Fibroblast of lung (primary cell): ENCODE data around the gene HLA-DRB1. TPM values are rescaled to one million over a fixed set of nuclear protein-coding genes. Genes with fewer than 3 reads are reported as not detected.

Source experiments
- DNase-seq, 2 donors: peaks; one replicate each; pipeline versions ENCODE4 v3.0.0 to v3.0.0-alpha.2; 2010; ENCODE audit warnings: low read depth in 2 of 2
- H2AFZ ChIP-seq: 2 replicates; pipeline ENCODE4 v1.5.1; 2012; ENCODE audit warnings: low read length, control low read depth, inconsistent platforms
- H3K27ac ChIP-seq: 2 replicates; pipeline ENCODE4 v1.5.1; 2011; ENCODE audit warnings: low read length, control low read depth; ENCODE audit not compliant: insufficient read depth
- H3K27me3 ChIP-seq: 2 replicates; pipeline ENCODE4 v1.5.1; 2011; ENCODE audit warnings: mild to moderate bottlenecking, low read length; ENCODE audit not compliant: control insufficient read depth, insufficient read depth
- H3K36me3 ChIP-seq: 2 replicates; pipeline ENCODE4 v1.5.1; 2011; ENCODE audit warnings: low read length; ENCODE audit not compliant: control insufficient read depth, insufficient read depth
- H3K4me1 ChIP-seq: 2 replicates; pipeline ENCODE4 v1.5.1; 2011; ENCODE audit warnings: low read length; ENCODE audit not compliant: control insufficient read depth, insufficient read depth; ENCODE audit errors: extremely low read depth
- H3K4me2 ChIP-seq: 2 replicates; pipeline ENCODE4 v1.5.1; 2011; ENCODE audit warnings: low read length, control low read depth; ENCODE audit not compliant: insufficient read depth; ENCODE audit errors: extremely low read depth
- H3K4me3 ChIP-seq, 4 experiments: fragments of 200-600 bp in 1 of 4; sonication (generic) in 1 of 4; replicated peaks in 1 of 4; 2 replicates each; pipeline ENCODE4 v1.5.1; 2011 to 2016; ENCODE audit warnings: low read length in 4 of 4, low read depth in 3 of 4, mild to moderate bottlenecking in 3 of 4, control low read depth in 2 of 4, inconsistent platforms in 1 of 4, mixed read lengths in 1 of 4; ENCODE audit not compliant: insufficient read depth in 1 of 4; ENCODE audit errors: control extremely low read depth in 1 of 4
- H3K79me2 ChIP-seq: 2 replicates; pipeline ENCODE4 v1.5.1; 2012; ENCODE audit warnings: mild to moderate bottlenecking, low read length, inconsistent platforms; ENCODE audit not compliant: control insufficient read depth, insufficient read depth
- H3K9ac ChIP-seq: 2 replicates; pipeline ENCODE4 v1.5.1; 2011; ENCODE audit warnings: mild to moderate bottlenecking, low read length, control low read depth; ENCODE audit not compliant: insufficient read depth
- H3K9me3 ChIP-seq: 2 replicates; pipeline ENCODE4 v1.5.1; 2012; ENCODE audit warnings: low read depth, low read length; ENCODE audit not compliant: control insufficient read depth, insufficient read depth
- H4K20me1 ChIP-seq: 2 replicates; pipeline ENCODE4 v1.5.1; 2011; ENCODE audit warnings: low read length; ENCODE audit not compliant: control insufficient read depth, insufficient read depth; ENCODE audit errors: extremely low read depth
- CTCF ChIP-seq, 2 donors: IDR thresholded peaks in 1 of 2; conservative IDR thresholded peaks in 1 of 2; 1 replicate in 1 of 2; 2 replicates in 1 of 2; pipeline ENCODE4 v1.5.1; 2011 to 2012; ENCODE audit warnings: low read length in 2 of 2, control low read depth in 1 of 2, inconsistent platforms in 1 of 2, low read depth in 1 of 2, mild to moderate bottlenecking in 1 of 2
- EZH2 ChIP-seq: IDR thresholded peaks from 2 replicates; pipeline ENCODE4 v1.5.1; 2012; ENCODE audit warnings: low read length, control low read depth, mild to moderate bottlenecking; ENCODE audit errors: missing control alignments
- polyA plus RNA-seq, 2 donors: library from polyadenylated mRNA; depleted of rRNA in 1 of 2; stranded (reverse) in 1 of 2; unstranded in 1 of 2; fragments of >200 nt; gene quantifications; 2 replicates each; pipeline ENCODE4 v1.2.1, GENCODE V29; 2011 to 2012; ENCODE audit warnings: missing spikeins in 1 of 2
- total RNA-seq: library from RNA; depleted of rRNA; stranded (reverse); fragments of >200 nt; gene quantifications from 2 replicates; pipeline ENCODE4 v1.2.1, GENCODE V29; 2014

Gene HLA-DRB1
- total and polyA plus RNA-seq, 2 donors (not counting 1 experiment from before 2014, with no cell fraction given): under 0.01 to 0.42 TPM

GRCh38 chr6:32614366-32615081 lies 24.9 kb upstream of the HLA-DRB1 start:
- Histone ChIP-seq H3K79me2 (no peaks in the 10 kb centered on the region), H3K4me3 (no peak overlapping the region), H3K9ac (no peak overlapping the region), H3K9me3 (no peaks in the 10 kb centered on the region), H3K27me3 (no peaks in the 10 kb centered on the region), H2AFZ (no peak overlapping the region), H3K27ac (no peak overlapping the region), H3K36me3 (no peaks in the 10 kb centered on the region), H3K4me1 (no peaks in the 10 kb centered on the region), H3K4me2 (no peak overlapping the region), H4K20me1 (no peaks in the 10 kb centered on the region)
- no peak for TF ChIP-seq CTCF (conservative IDR thresholded peaks at IDR 0.05 in 1 of 2, IDR thresholded peaks at IDR 0.05 in 1 of 2; ENCODE audit: low read depth in 1 of 2, low read length in 2 of 2)
- no peak for TF ChIP-seq EZH2
- DNase-seq: no peak

GRCh38 chr6:32613475-32613874 lies 23.8 kb upstream of the HLA-DRB1 start:
- Histone ChIP-seq H3K9ac (no peak overlapping the region), H3K4me2 (no peak overlapping the region), H2AFZ (no peak overlapping the region), H3K79me2 (no peaks in the 10 kb centered on the region), H3K27me3 (no peaks in the 10 kb centered on the region), H3K9me3 (no peaks in the 10 kb centered on the region), H3K4me1 (no peaks in the 10 kb centered on the region), H4K20me1 (no peaks in the 10 kb centered on the region), H3K4me3 (no peak overlapping the region), H3K27ac (no peak overlapping the region), H3K36me3 (no peaks in the 10 kb centered on the region)
- no peak for TF ChIP-seq CTCF (conservative IDR thresholded peaks at IDR 0.05 in 1 of 2, IDR thresholded peaks at IDR 0.05 in 1 of 2; ENCODE audit: low read depth in 1 of 2, low read length in 2 of 2)
- TF ChIP-seq EZH2: no peak
- DNase-seq: no peak

- H3K79me2 ChIP-seq: no peaks in the 10 kb centered on the region
- TF ChIP-seq EZH2 (no peak), CTCF (conservative IDR thresholded peaks at IDR 0.05 in 1 of 2, IDR thresholded peaks at IDR 0.05 in 1 of 2; ENCODE audit: low read depth in 1 of 2, low read length in 2 of 2) (no peak)
Measured at GRCh38 chr6:32610682-32611296, 21.1 kb upstream of the HLA-DRB1 start.

More at GRCh38 chr6:32610682-32611296, 21.1 kb upstream of the HLA-DRB1 start:
- Histone ChIP-seq H4K20me1 (no peaks in the 10 kb centered on the region), H2AFZ (no peak overlapping the region), H3K9me3 (no peaks in the 10 kb centered on the region), H3K4me1 (no peaks in the 10 kb centered on the region), H3K27ac (no peak overlapping the region), H3K36me3 (no peaks in the 10 kb centered on the region), H3K27me3 (no peaks in the 10 kb centered on the region), H3K9ac (no peak overlapping the region), H3K4me2 (no peak overlapping the region), H3K4me3 (no peak overlapping the region)
- no peak for DNase-seq
